GM11168 (cell line): ENCODE data around the gene HSD3B1.
"Not testable (repeated sequence)": the region's sequence is repeated elsewhere in the genome, so short reads cannot be mapped to it uniquely, and the experiment has no call there.

Experiments used
- in situ Hi-C: fragments of 300-500 bp; cut with MboI; formaldehyde crosslinking; loops from one replicate; pipeline ENCODE4 v1.12.0; 2022; ENCODE audit warnings: low sequenced_read_pairs; ENCODE audit not compliant: unreplicated experiment

HSD3B1 gene

GRCh38 chr1:119489201-119489600 is 17.8 kb upstream of the HSD3B1 start:
- in situ Hi-C loops = no loop called here

- in situ Hi-C loops = no loop called here
Observed at GRCh38 chr1:119490925-119491324, 16.1 kb upstream of the HSD3B1 start.

GRCh38 chr1:119492763-119493162 is 14.2 kb upstream of the HSD3B1 start:
- in situ Hi-C loops = no loop called here

GRCh38 chr1:119504831-119505230 is 2.2 kb upstream of the HSD3B1 start:
- in situ Hi-C loops = no loop called here

GRCh38 chr1:119510046-119510445 is 3.0 kb downstream of the HSD3B1 start:
- in situ Hi-C loops = no loop called here

- in situ Hi-C loops = no loop called here
Observed at GRCh38 chr1:119515221-119515620, 8.2 kb downstream of the HSD3B1 start.

GRCh38 chr1:119516247-119516646 is 9.2 kb downstream of the HSD3B1 start:
- in situ Hi-C loops = no loop called here

- in situ Hi-C loops = no loop called here
Observed at GRCh38 chr1:119516680-119517079, 9.7 kb downstream of the HSD3B1 start.

- in situ Hi-C loops = not testable (repeated sequence)
Observed at GRCh38 chr1:119517667-119518066, 10.7 kb downstream of the HSD3B1 start.

GRCh38 chr1:119531606-119532323 is 24.8 kb downstream of the HSD3B1 start:
- in situ Hi-C loops = no loop called here

- in situ Hi-C loops = no loop called here
Observed at GRCh38 chr1:119532324-119532910, 25.4 kb downstream of the HSD3B1 start.

GRCh38 chr1:119535381-119535780 is 28.4 kb downstream of the HSD3B1 start:
- in situ Hi-C loops = no loop called here

- in situ Hi-C loops = no loop called here
Observed at GRCh38 chr1:119537966-119538365, 31.0 kb downstream of the HSD3B1 start.

- in situ Hi-C loops = no loop called here
Observed at GRCh38 chr1:119539636-119540035, 32.6 kb downstream of the HSD3B1 start.

GRCh38 chr1:119541389-119541788 is 34.4 kb downstream of the HSD3B1 start:
- in situ Hi-C loops = no loop called here

GRCh38 chr1:119542492-119542946 is 35.5 kb downstream of the HSD3B1 start:
- in situ Hi-C loops = no loop called here

- in situ Hi-C loops = no loop called here
Observed at GRCh38 chr1:119544165-119544762, 37.3 kb downstream of the HSD3B1 start.

GRCh38 chr1:119546641-119547040 is 39.6 kb downstream of the HSD3B1 start:
- in situ Hi-C loops = no loop called here

- in situ Hi-C loops = no loop called here
Observed at GRCh38 chr1:119547306-119547705, 40.3 kb downstream of the HSD3B1 start.

GRCh38 chr1:119547805-119548204 is 40.8 kb downstream of the HSD3B1 start:
- in situ Hi-C loops = no loop called here

GRCh38 chr1:119549719-119550132 is 42.7 kb downstream of the HSD3B1 start:
- in situ Hi-C loops = no loop called here

- in situ Hi-C loops = no loop called here
Observed at GRCh38 chr1:119550381-119550780, 43.4 kb downstream of the HSD3B1 start.
